IMR-90 (cell line): ENCODE results near the gene PRR16. TPM values are rescaled to one million over a fixed set of nuclear protein-coding genes. Genes with fewer than 3 reads are reported as not detected.

ENCODE experiments used
- ATAC-seq: fragments of 200-7000 bp; cut with Tn5 transposase; 2 replicates; pipeline ENCODE4 v1.9.1; 2020; ENCODE audit warnings: low read depth, mild to moderate bottlenecking, moderate library complexity
- BruUV-seq: library from RNA; stranded (reverse); fragments of 400-500 nt; replicated peaks from 2 replicates; lab custom pipeline; 2021; lab: Mats Ljungman, UMichigan
- CTCF ChIA-PET: fragments of 300-600 bp; formaldehyde crosslinking; extraction: SDS; loops from one replicate; lab custom pipeline; 2021; ENCODE audit warnings: antibody characterized with exemption; lab: Yijun Ruan, JAX
- POLR2A ChIA-PET: fragments of 300-600 bp; sonication (Branson Sonifier 250); formaldehyde crosslinking; loops from one replicate; lab custom pipeline; 2022; ENCODE audit warnings: antibody characterized with exemption; ENCODE audit not compliant: unreplicated experiment; lab: Charles Lee
- DNase-seq: peaks from one replicate; pipeline ENCODE4 v3.0.0; 2013
- H2AFZ ChIP-seq: replicated peaks from 2 replicates; pipeline ENCODE3; 2013; ENCODE audit warnings: low read length, mild to moderate bottlenecking; ENCODE audit not compliant: poor library complexity
- H2AK5ac ChIP-seq: 2 replicates; pipeline ENCODE4 v1.6.1; 2013; ENCODE audit warnings: low read depth, low read length, inconsistent platforms
- H2AK9ac ChIP-seq: replicated peaks from 2 replicates; pipeline ENCODE3; 2013; ENCODE audit warnings: mild to moderate bottlenecking, low read depth, low read length, moderate library complexity; ENCODE audit not compliant: poor library complexity
- H2BK120ac ChIP-seq: 2 replicates; pipeline ENCODE4 v1.6.1; 2013; ENCODE audit warnings: low read depth, low read length, inconsistent platforms
- H2BK15ac ChIP-seq: 3 replicates; pipeline ENCODE4 v1.6.1; 2013; ENCODE audit warnings: low read depth, low read length, inconsistent platforms
- H2BK20ac ChIP-seq: 2 replicates; pipeline ENCODE4 v1.6.1; 2013; ENCODE audit warnings: low read depth, mild to moderate bottlenecking, inconsistent platforms, low read length, moderate library complexity
- H2BK5ac ChIP-seq: 2 replicates; pipeline ENCODE4 v1.6.1; 2013; ENCODE audit warnings: mild to moderate bottlenecking, low read depth, low read length, inconsistent platforms; ENCODE audit not compliant: poor library complexity, severe bottlenecking
- H3K14ac ChIP-seq: replicated peaks from 2 replicates; pipeline ENCODE4 v1.6.1; 2013; ENCODE audit warnings: low read depth, low read length, inconsistent platforms
- H3K18ac ChIP-seq: 2 replicates; pipeline ENCODE4 v1.6.1; 2013; ENCODE audit warnings: low read depth, low read length, control low read depth
- H3K23ac ChIP-seq: 2 replicates; pipeline ENCODE4 v1.6.1; 2013; ENCODE audit warnings: low read depth, low read length, inconsistent platforms
- H3K27ac ChIP-seq: 2 replicates; pipeline ENCODE4 v1.5.1; 2013; ENCODE audit warnings: mild to moderate bottlenecking, control low read depth, low read length; ENCODE audit not compliant: insufficient read depth
- H3K27me3 ChIP-seq: 2 replicates; pipeline ENCODE4 v1.6.1; 2013; ENCODE audit warnings: low read length; ENCODE audit not compliant: control insufficient read depth, insufficient read depth
- H3K36me3 ChIP-seq: 2 replicates; pipeline ENCODE4 v1.6.1; 2013; ENCODE audit warnings: low read length, mixed read lengths; ENCODE audit not compliant: control insufficient read depth, insufficient read depth
- H3K4ac ChIP-seq: 2 replicates; pipeline ENCODE4 v1.6.1; 2013; ENCODE audit warnings: low read depth, low read length, inconsistent platforms
- H3K4me1 ChIP-seq: 2 replicates; pipeline ENCODE4 v1.6.1; 2013; ENCODE audit warnings: low read length, mixed read lengths; ENCODE audit not compliant: control insufficient read depth, insufficient read depth
- H3K4me2 ChIP-seq: 2 replicates; pipeline ENCODE4 v1.6.1; 2013; ENCODE audit warnings: low read depth, mild to moderate bottlenecking, control low read depth, low read length, moderate library complexity
- H3K4me3 ChIP-seq: 2 replicates; pipeline ENCODE4 v1.5.1; 2013; ENCODE audit warnings: low read depth, mild to moderate bottlenecking, control low read depth, low read length, moderate library complexity; ENCODE audit not compliant: insufficient read depth
- H3K56ac ChIP-seq: 2 replicates; pipeline ENCODE4 v1.6.1; 2013; ENCODE audit warnings: low read length, inconsistent platforms; ENCODE audit not compliant: insufficient read depth; ENCODE audit errors: extremely low read depth
- H3K79me1 ChIP-seq, 2 experiments: 2 replicates each; pipeline ENCODE4 v1.6.1; 2013; ENCODE audit warnings: low read length in 2 of 2, inconsistent platforms in 1 of 2, low read depth in 1 of 2
- H3K9ac ChIP-seq: 2 replicates; pipeline ENCODE4 v1.6.1; 2013; ENCODE audit warnings: low read depth, low read length, control low read depth
- H3K9me1 ChIP-seq: 2 replicates; pipeline ENCODE4 v1.6.1; 2013; ENCODE audit warnings: low read length, inconsistent platforms; ENCODE audit not compliant: insufficient read depth
- H3K9me3 ChIP-seq: 2 replicates; pipeline ENCODE4 v1.6.1; 2013; ENCODE audit warnings: low read length; ENCODE audit not compliant: control insufficient read depth, insufficient read depth
- H4K20me1 ChIP-seq: 2 replicates; pipeline ENCODE4 v1.6.1; 2013; ENCODE audit warnings: low read length, inconsistent platforms; ENCODE audit not compliant: insufficient read depth
- H4K5ac ChIP-seq: 2 replicates; pipeline ENCODE4 v1.6.1; 2013; ENCODE audit warnings: mild to moderate bottlenecking, low read depth, low read length, control low read depth
- H4K8ac ChIP-seq, 2 experiments: 2 replicates each; pipeline ENCODE4 v1.6.1; 2013; ENCODE audit warnings: low read depth in 2 of 2, low read length in 2 of 2, control low read depth in 1 of 2, inconsistent platforms in 1 of 2
- H4K91ac ChIP-seq: 2 replicates; pipeline ENCODE4 v1.6.1; 2013; ENCODE audit warnings: low read depth, low read length, inconsistent platforms; ENCODE audit not compliant: insufficient read depth
- CEBPB ChIP-seq: IDR thresholded peaks from 2 replicates; pipeline ENCODE4 v1.6.1; 2012; ENCODE audit warnings: low read depth, low read length, improper control_type of control experiment
- CHD1 ChIP-seq: IDR thresholded peaks from 2 replicates; pipeline ENCODE4 v1.6.1; 2012; ENCODE audit warnings: low read depth, low read length, improper control_type of control experiment
- CTCF ChIP-seq: conservative IDR thresholded peaks from 2 replicates; pipeline ENCODE4 v1.5.1; 2012; ENCODE audit warnings: mild to moderate bottlenecking, low read depth, low read length, improper control_type of control experiment
- ELK1 ChIP-seq: fragments of 150-350 bp; IDR thresholded peaks from 2 replicates; pipeline ENCODE4 v1.6.1; 2016; ENCODE audit warnings: low read depth, mild to moderate bottlenecking, low read length, moderate library complexity, borderline replicate concordance
- FOS ChIP-seq: fragments of 150-350 bp; IDR thresholded peaks from 2 replicates; pipeline ENCODE4 v1.6.1; 2016; ENCODE audit warnings: low read depth, low read length
- MAZ ChIP-seq: IDR thresholded peaks from 2 replicates; pipeline ENCODE4 v1.6.1; 2012; ENCODE audit warnings: low read depth, mild to moderate bottlenecking, low read length, improper control_type of control experiment, moderate library complexity, borderline replicate concordance
- NFE2L2 ChIP-seq: fragments of 150-350 bp; IDR thresholded peaks from 2 replicates; pipeline ENCODE4 v1.6.1; 2016; ENCODE audit warnings: low read depth, mild to moderate bottlenecking, low read length
- POLR2A ChIP-seq: IDR thresholded peaks from 2 replicates; pipeline ENCODE4 v1.6.1; 2012; ENCODE audit warnings: mild to moderate bottlenecking, low read depth, low read length
- RAD21 ChIP-seq: IDR thresholded peaks from 2 replicates; pipeline ENCODE4 v1.6.1; 2012; ENCODE audit warnings: low read length, improper control_type of control experiment
- RFX5 ChIP-seq: IDR thresholded peaks from 2 replicates; pipeline ENCODE4 v1.8.0; 2012; ENCODE audit warnings: low read depth, mild to moderate bottlenecking, low read length, moderate library complexity
- SMC3 ChIP-seq: fragments of 150-350 bp; IDR thresholded peaks from 2 replicates; pipeline ENCODE4 v1.6.1; 2016; ENCODE audit warnings: low read depth, mild to moderate bottlenecking, antibody characterized with exemption, low read length, moderate library complexity
- USF2 ChIP-seq: fragments of 150-350 bp; IDR thresholded peaks from 2 replicates; pipeline ENCODE4 v1.6.1; 2017; ENCODE audit warnings: mild to moderate bottlenecking, antibody characterized with exemption, low read length, low read depth
- WGBS, 2 experiments: methylation state at CpG; one replicate each; pipeline versions ENCODE4 v1.1.5 to v1.1.7; 2013; ENCODE audit warnings: missing lambda C conversion rate in 2 of 2; ENCODE audit not compliant: insufficient read length in 1 of 2; ENCODE audit errors: extremely low coverage in 2 of 2; 5-methylcytosine and 5-hydroxymethylcytosine counted together
- dilution Hi-C: fragments of 300-500 bp; cut with HindIII; formaldehyde crosslinking; loops from one replicate; pipeline ENCODE4 v1.14.3; 2018; ENCODE audit warnings: low sequenced_read_pairs; ENCODE audit not compliant: unreplicated experiment
- in situ Hi-C: fragments of 300-500 bp; cut with MboI; formaldehyde crosslinking; loops from 3 replicates; pipeline ENCODE4 v1.14.3; 2019; ENCODE audit warnings: low sequenced_read_pairs, inconsistent platforms, mixed read lengths
- intact Hi-C: fragments of 100-400 bp; cut with micrococcal nuclease; formaldehyde crosslinking; loops from 2 replicates; pipeline ENCODE4 v1.10.0; 2022
- polyA plus RNA-seq, 3 experiments: library from polyadenylated mRNA; depleted of rRNA; stranded (reverse); fragments of >200 nt; gene quantifications; 2 replicates each; pipeline ENCODE4 v1.2.3, GENCODE V29; 2012; ENCODE audit warnings: low replicate concordance in 1 of 3
- total RNA-seq: library from RNA; depleted of rRNA; stranded (reverse); fragments of >200 nt; gene quantifications from 2 replicates; pipeline ENCODE4 v1.2.3, GENCODE V29; 2012

Gene PRR16
- total and polyA plus RNA-seq, 2 of the 4 experiments (the other 2 are of a cell fraction), result 9.9 to 45.2 TPM

GRCh38 chr5:120545007-120545406 lies 80.9 kb downstream of the PRR16 start:
- no peak overlapping the region for H4K91ac ChIP-seq
- no peaks in the 10 kb centered on the region for H3K27me3 ChIP-seq
- in situ Hi-C loops (no loop called here), intact Hi-C loops (no loop called here), dilution Hi-C loops (no loop called here)
- H3K36me3 ChIP-seq, result no peaks in the 10 kb centered on the region
- peaks cover 4% of the 10 kb centered on the region; the same call in 1 of the 2 replicates for H3K9me1 ChIP-seq
- H3K79me1 ChIP-seq, result peaks cover 36 to 58% of the 10 kb centered on the region in 2 experiments
- H3K23ac ChIP-seq, result no peak overlapping the region
- H4K5ac ChIP-seq, result no peak overlapping the region
- no peak overlapping the region for H3K4me2 ChIP-seq
- TF ChIP-seq RFX5, result no peak
- no peak for TF ChIP-seq POLR2A
- no peak for TF ChIP-seq CTCF
- TF ChIP-seq RAD21, result no peak
- TF ChIP-seq MAZ, result no peak
- no peak for TF ChIP-seq CHD1
- TF ChIP-seq ELK1, result no peak
- no peak for TF ChIP-seq CEBPB
- no peak for TF ChIP-seq SMC3
- no peak for TF ChIP-seq NFE2L2
- TF ChIP-seq FOS, result no peak
- TF ChIP-seq USF2, result no peak
- H4K20me1 ChIP-seq, result no peaks in the 10 kb centered on the region
- POLR2A ChIA-PET, result no interaction called here
- H3K4me1 ChIP-seq, result peaks cover 2% of the 10 kb centered on the region
- BruUV-seq, result no TSS peak
- DNase-seq (no peak), ATAC-seq (no peak)
- no peak overlapping the region for H2BK120ac ChIP-seq
- H4K8ac ChIP-seq, result no peak overlapping the region
- H3K56ac ChIP-seq, result no peak overlapping the region
- H3K27ac ChIP-seq, result no peak overlapping the region
- H3K4ac ChIP-seq, result no peak overlapping the region
- no peak overlapping the region for H3K18ac ChIP-seq
- no peak overlapping the region for H2BK15ac ChIP-seq
- H2BK5ac ChIP-seq, result no peak overlapping the region
- H3K4me3 ChIP-seq, result no peak overlapping the region
- no peak overlapping the region for H3K14ac ChIP-seq
- H3K9me3 ChIP-seq, result no peaks in the 10 kb centered on the region
- H2AFZ ChIP-seq, result no peak overlapping the region
- no peak overlapping the region for H2BK20ac ChIP-seq
- CTCF ChIA-PET, result no interaction called here
- no peak overlapping the region for H3K9ac ChIP-seq
- no CpG with 5 or more reads among the region's 3 CpGs for WGBS, 2 experiments
- H2AK9ac ChIP-seq, result no peak overlapping the region
- no peak overlapping the region for H2AK5ac ChIP-seq
